Osteocyte (in vitro differentiated cells): Measurements from ENCODE around the gene MYF5. TPM values are rescaled to one million over a fixed set of nuclear protein-coding genes. Genes with fewer than 3 reads are reported as not detected.

Experiments
- DNase-seq: peaks from one replicate; pipeline ENCODE4 v3.0.0; 2021; ENCODE audit warnings: mixed read lengths; ENCODE audit not compliant: unreplicated experiment; ENCODE audit errors: extremely low spot score
- H3K27ac Mint-ChIP-seq: one replicate; pipeline ENCODE4 v1.8.0; 2021; ENCODE audit warnings: mild to moderate bottlenecking, mixed read lengths; ENCODE audit not compliant: unreplicated experiment
- H3K27me3 Mint-ChIP-seq: one replicate; pipeline ENCODE4 v1.8.0; 2021; ENCODE audit warnings: mixed read lengths; ENCODE audit not compliant: unreplicated experiment
- H3K36me3 Mint-ChIP-seq: one replicate; pipeline ENCODE4 v1.8.0; 2021; ENCODE audit warnings: mixed read lengths; ENCODE audit not compliant: unreplicated experiment
- H3K4me1 Mint-ChIP-seq: one replicate; pipeline ENCODE4 v1.8.0; 2021; ENCODE audit warnings: mixed read lengths; ENCODE audit not compliant: unreplicated experiment
- H3K4me3 Mint-ChIP-seq: one replicate; pipeline ENCODE4 v1.8.0; 2021; ENCODE audit warnings: mild to moderate bottlenecking, moderate library complexity, mixed read lengths; ENCODE audit not compliant: unreplicated experiment
- H3K9me3 Mint-ChIP-seq: one replicate; pipeline ENCODE4 v1.8.0; 2021; ENCODE audit warnings: mixed read lengths; ENCODE audit not compliant: unreplicated experiment
- total RNA-seq: library from RNA; stranded (reverse); gene quantifications from 2 replicates; pipeline ENCODE4 v1.2.1, GENCODE V29; 2021
- TF ChIP-seq, protein P1 (sequence below): fragments of 200-600 bp; sonication (generic); IDR thresholded peaks from 2 replicates; pipeline ENCODE4 v1.5.0; 2021; ENCODE audit warnings: antibody characterized with exemption, mild to moderate bottlenecking, moderate library complexity

Gene MYF5
- total RNA-seq, 1 donor from 2014 or later: not detected

DNA sequence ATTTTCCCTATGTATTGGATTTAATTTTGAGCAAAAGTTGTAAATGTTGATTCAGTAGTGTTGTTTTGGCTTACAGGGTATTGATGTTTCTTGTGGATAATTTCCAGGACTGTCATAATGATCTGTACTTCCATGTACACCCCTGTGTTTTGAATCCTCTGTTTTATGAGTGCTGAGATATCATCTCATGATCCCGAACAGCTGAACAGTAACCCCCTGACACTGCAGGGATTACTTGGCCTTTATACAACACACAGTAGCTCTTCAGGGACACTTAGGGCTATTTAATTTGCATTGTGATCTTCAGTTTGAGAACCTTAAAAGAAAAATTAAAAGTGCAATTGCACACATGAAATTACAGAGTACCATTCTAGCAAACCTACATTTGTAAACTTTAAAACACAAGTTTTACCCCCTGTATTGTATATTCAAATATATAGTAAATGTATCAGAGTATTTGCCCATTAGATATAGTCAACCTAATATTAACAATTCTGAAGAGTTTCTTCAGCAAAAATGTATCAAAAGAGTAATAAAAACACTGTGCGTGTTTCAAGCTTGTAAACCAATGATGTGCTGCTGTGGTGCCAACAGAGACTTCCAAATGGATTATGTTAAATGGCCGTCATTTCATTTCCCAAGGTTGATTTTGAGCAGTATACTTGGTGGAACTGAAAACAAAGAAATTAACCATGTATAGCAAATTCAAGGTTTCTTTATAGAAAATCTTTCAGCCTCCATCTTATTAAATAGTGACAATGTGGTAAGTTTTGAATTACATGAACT lies 37.2 kb upstream of the MYF5 start:
- Mint-ChIP-seq H3K36me3 (no peaks in the 10 kb centered on the region), H3K27me3 (no peaks in the 10 kb centered on the region), H3K4me3 (no peak overlapping the region), H3K4me1 (peaks cover 4% of the 10 kb centered on the region), H3K27ac (no peak overlapping the region), H3K9me3 (no peaks in the 10 kb centered on the region)
- TF ChIP-seq, protein P1, sequence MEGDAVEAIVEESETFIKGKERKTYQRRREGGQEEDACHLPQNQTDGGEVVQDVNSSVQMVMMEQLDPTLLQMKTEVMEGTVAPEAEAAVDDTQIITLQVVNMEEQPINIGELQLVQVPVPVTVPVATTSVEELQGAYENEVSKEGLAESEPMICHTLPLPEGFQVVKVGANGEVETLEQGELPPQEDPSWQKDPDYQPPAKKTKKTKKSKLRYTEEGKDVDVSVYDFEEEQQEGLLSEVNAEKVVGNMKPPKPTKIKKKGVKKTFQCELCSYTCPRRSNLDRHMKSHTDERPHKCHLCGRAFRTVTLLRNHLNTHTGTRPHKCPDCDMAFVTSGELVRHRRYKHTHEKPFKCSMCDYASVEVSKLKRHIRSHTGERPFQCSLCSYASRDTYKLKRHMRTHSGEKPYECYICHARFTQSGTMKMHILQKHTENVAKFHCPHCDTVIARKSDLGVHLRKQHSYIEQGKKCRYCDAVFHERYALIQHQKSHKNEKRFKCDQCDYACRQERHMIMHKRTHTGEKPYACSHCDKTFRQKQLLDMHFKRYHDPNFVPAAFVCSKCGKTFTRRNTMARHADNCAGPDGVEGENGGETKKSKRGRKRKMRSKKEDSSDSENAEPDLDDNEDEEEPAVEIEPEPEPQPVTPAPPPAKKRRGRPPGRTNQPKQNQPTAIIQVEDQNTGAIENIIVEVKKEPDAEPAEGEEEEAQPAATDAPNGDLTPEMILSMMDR: no peak
- no peak for DNase-seq

DNA sequence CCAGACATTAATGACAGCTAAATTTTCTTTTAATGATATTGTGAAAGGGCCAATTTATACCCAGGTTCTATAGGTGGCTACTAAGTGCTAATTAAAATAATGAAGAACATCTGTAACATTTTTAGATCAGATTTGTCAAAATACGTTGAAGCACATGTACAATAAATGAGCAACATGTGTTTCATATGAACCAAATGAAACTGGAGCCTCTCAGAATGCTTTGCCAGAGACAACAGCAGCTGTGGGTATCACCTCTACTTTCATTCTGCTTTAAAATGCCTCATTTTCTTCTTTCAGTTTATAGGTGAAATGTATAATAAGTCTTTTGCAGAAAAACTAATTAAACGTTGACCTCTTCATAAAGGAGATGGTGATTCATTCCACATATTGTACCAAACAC lies 35.4 kb upstream of the MYF5 start:
- DNase-seq: no peak
- TF ChIP-seq, protein P1: no peak
- Mint-ChIP-seq H3K27me3 (no peaks in the 10 kb centered on the region), H3K36me3 (peaks cover 2% of the 10 kb centered on the region), H3K4me3 (no peak overlapping the region), H3K4me1 (no peaks in the 10 kb centered on the region), H3K9me3 (peaks cover 4% of the 10 kb centered on the region), H3K27ac (no peak overlapping the region)

DNA sequence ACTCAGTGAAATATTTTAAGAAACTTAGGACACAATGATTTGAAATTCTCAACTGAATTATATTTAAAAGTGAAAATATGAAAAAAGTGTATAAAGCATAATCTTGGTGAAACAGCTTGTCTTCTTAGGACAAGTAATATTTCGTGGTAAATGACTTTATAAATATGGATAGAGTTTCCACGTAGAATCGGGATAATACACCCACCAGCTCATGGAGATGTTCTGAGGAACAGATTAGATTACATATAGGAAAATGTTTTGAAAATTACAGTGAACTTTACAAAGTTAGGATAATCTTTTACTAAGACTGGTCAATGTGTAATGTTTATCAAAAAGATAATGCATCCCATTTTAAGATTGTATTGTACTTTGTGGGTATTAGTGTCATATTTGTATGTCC lies 34.9 kb upstream of the MYF5 start:
- peaks cover 5% of the 10 kb centered on the region for H3K9me3 Mint-ChIP-seq
- DNase-seq: no peak
- H3K27ac Mint-ChIP-seq: no peak overlapping the region
- TF ChIP-seq, protein P1: no peak
- peaks cover 2% of the 10 kb centered on the region for H3K36me3 Mint-ChIP-seq
- no peak overlapping the region for H3K4me3 Mint-ChIP-seq
- no peaks in the 10 kb centered on the region for H3K27me3 Mint-ChIP-seq
- H3K4me1 Mint-ChIP-seq: no peaks in the 10 kb centered on the region

DNA sequence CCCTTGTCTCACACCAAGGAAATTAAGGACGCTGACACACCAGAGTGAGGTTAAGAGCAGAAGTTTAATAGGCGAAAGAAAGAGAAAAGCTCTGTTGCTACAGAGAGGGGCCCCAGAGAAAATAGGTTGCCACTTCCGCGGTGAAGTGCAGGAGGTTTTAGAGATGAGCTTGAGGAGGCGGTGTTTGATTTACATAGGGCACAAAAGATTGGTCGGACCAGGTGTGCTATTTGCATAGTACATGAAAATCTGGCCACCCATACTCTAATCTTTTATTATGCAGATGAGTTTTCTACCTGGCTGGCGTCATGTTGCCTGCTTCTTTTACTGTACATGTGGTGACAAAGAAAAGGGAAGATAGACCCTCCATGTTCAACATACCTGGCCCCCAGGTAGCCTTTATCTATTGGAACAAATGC lies 32.6 kb upstream of the MYF5 start:
- Mint-ChIP-seq H3K4me3 (no peak overlapping the region), H3K36me3 (peaks cover 2% of the 10 kb centered on the region), H3K27ac (no peak overlapping the region), H3K4me1 (no peaks in the 10 kb centered on the region), H3K27me3 (no peaks in the 10 kb centered on the region), H3K9me3 (peaks cover 5% of the 10 kb centered on the region)
- TF ChIP-seq, protein P1: no peak
- DNase-seq: no peak

DNA sequence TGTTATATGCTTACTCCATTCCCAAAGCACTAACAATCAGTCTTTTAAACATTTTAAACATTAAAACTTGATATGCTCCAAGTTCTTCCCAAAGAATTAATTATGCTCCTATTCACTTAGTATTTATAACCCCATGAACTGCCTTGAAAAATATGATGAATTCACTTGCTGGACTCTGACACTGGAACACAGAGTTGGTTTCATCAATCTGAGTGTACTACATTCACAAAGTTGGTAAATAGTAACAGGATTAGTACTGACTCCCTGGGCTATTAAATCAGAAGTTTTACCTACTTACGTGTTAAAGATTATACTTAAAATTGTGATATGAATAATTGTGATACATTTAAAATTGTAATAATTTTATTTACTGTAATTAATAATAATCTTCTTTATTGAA lies 26.6 kb upstream of the MYF5 start:
- peaks cover 5% of the 10 kb centered on the region for H3K9me3 Mint-ChIP-seq
- no peaks in the 10 kb centered on the region for H3K27me3 Mint-ChIP-seq
- TF ChIP-seq, protein P1: no peak
- H3K36me3 Mint-ChIP-seq: peaks cover 2% of the 10 kb centered on the region
- no peak overlapping the region for H3K4me3 Mint-ChIP-seq
- no peaks in the 10 kb centered on the region for H3K4me1 Mint-ChIP-seq
- no peak for DNase-seq
- H3K27ac Mint-ChIP-seq: no peak overlapping the region
